HG03280 (cell line): ENCODE data around the gene C19orf44.

Source experiments
- ATAC-seq: cut with Tn5 transposase; IDR thresholded peaks from one replicate; pipeline ENCODE4 v1.9.1; 2021; ENCODE audit warnings: mild to moderate bottlenecking, moderate library complexity; ENCODE audit not compliant: unreplicated experiment

Gene C19orf44

GRCh38 chr19:16516381-16516780 is 20.2 kb downstream of the C19orf44 start:
- ATAC-seq = no peak

GRCh38 chr19:16516923-16517610 is 20.9 kb downstream of the C19orf44 start:
- ATAC-seq = no peak

DNA sequence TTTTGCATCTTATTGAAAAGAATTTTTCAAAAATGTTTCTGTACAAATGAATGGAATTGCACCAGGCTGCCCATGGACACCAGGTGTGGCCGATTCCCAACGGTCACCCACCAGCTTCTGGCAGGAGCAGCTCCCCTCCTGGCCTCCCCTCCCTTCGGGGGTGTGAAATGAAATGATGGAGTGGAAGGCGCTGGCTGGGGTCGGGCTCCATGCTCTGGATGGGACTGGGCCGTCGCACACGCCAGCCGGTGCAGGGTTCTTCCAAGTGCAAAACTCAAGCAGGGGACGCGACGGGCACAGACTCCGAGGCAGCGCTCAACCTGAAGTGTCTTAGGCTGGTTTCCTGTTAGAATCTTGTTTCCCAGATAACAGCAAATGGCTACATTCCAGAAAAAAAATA is 21.9 kb downstream of the C19orf44 start:
- no peak for ATAC-seq

GRCh38 chr19:16518483-16519229 is 22.5 kb downstream of the C19orf44 start:
- no peak for ATAC-seq

- no peak for ATAC-seq
Measured at GRCh38 chr19:16519230-16519687, 23.1 kb downstream of the C19orf44 start.

- no peak for ATAC-seq
Measured at GRCh38 chr19:16520074-16520973, 24.1 kb downstream of the C19orf44 start.

DNA sequence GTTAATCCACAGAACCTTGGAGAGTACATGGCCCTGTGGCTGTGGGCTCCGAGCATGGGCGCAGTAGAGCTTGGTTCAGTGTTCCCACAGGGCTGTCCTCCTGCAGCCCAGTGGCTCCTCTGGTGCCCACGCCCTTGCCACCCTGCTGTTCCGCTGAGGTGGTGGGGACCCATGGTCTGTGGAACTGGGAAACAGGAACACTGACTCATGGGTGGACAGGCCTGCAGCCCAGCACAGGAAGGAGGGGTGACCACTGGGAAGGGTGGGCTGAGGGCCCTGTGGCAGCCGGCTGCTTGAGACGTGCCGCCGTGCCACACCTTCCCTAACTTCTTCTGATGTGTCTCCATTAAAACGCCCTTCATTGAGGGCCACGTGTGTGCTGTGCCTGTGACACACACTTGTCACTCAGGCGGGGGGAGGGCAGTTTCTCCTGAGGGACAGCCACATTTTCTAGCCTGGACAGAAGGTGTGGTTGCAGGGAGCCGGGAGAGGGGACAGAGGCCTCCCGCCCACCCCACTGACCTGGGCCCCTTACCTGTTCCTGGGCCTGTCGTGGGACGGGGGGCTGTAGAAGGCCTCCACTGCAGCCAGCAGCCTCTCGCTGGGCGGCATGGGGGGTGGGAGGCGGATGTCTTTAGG is 24.9 kb downstream of the C19orf44 start:
- ATAC-seq = no peak

- ATAC-seq = no peak
Measured at GRCh38 chr19:16521715-16522289, 25.6 kb downstream of the C19orf44 start.

- no peak for ATAC-seq
Measured at GRCh38 chr19:16522559-16523377, 26.6 kb downstream of the C19orf44 start.

GRCh38 chr19:16524991-16525734 is 29.0 kb downstream of the C19orf44 start:
- no peak for ATAC-seq

- ATAC-seq = no peak
Measured at GRCh38 chr19:16525751-16526481, 29.7 kb downstream of the C19orf44 start.

DNA sequence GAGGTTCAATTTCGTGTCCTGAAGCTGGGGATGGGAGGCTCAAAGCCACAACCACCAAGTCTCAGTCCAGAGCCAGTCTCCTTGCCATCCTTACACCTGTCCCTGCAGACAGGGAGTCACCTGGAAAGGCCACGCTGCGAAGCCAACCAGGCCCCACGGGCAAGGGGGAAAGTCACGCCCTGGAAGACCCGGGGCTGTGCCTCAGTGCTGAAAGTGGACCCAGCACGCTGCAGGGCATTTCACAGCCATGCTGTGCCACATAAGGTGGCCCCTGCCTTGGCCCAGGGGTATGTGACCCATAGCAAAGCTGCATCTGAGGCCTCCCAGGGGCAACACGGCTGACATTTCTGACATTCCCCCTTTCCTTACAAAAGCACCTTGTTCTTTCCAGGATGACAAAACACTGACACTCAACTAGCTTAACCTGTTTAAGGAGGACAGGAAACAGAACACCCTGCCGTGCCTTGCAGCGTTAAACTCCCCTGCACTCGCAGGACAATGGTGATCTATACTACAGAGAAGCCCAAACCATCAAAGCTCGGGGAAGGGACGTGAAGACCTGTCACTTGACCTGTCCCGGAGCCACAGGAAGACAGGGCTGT is 31.2 kb downstream of the C19orf44 start:
- ATAC-seq = no peak

GRCh38 chr19:16527971-16528521 is 31.9 kb downstream of the C19orf44 start:
- no peak for ATAC-seq

- no peak for ATAC-seq
Measured at GRCh38 chr19:16529466-16530144, 33.4 kb downstream of the C19orf44 start.

GRCh38 chr19:16530540-16531379 is 34.6 kb downstream of the C19orf44 start:
- no peak for ATAC-seq

DNA sequence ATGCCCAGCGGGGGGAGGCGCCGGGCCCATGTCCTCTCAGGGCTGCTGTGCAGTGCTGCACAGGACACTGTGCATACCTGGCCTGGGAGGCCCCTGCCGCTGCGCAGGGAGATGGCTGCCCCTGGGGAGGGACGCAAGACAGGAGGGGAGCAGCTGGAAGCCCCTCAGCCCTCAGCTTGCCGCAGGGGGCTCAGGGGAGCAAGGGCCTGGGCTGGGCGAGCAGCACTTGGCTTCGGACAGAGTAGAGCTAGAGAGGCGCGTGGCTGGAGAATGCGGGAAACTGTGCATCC is 35.1 kb downstream of the C19orf44 start:
- no peak for ATAC-seq
